Adrenal gland (tissue), 12 donors: ENCODE measurements around the gene RMI2. TPM values are rescaled to one million over a fixed set of nuclear protein-coding genes. Genes with fewer than 3 reads are reported as not detected.
A peak's percentile ranks its signal among the peaks of the same experiment; 100 is the strongest.

Source experiments
- DNase-seq, 7 donors: peaks; one replicate each; pipeline ENCODE4 v3.0.0-alpha.2; 2019 to 2020
- H3K27ac ChIP-seq, 5 donors: fragments of 200-600 bp; sonication (generic) in 4 of 5; 1 replicate in 3 of 5; 2 replicates in 2 of 5; pipeline versions ENCODE4 v1.5.1 to v1.8.0; 2016 to 2020; ENCODE audit warnings: mild to moderate bottlenecking in 1 of 5
- H3K27me3 ChIP-seq: fragments of 200-600 bp; 2 replicates; pipeline ENCODE4 v1.8.0; 2021
- H3K36me3 ChIP-seq, 2 donors: fragments of 200-600 bp; replicated peaks in 1 of 2; 1 replicate in 1 of 2; 2 replicates in 1 of 2; pipeline versions ENCODE4 v1.5.1 to v1.8.0; 2018 to 2022
- H3K4me1 ChIP-seq, 2 donors: fragments of 200-600 bp; replicated peaks in 1 of 2; 1 replicate in 1 of 2; 2 replicates in 1 of 2; pipeline versions ENCODE4 v1.5.1 to v1.8.0; 2018 to 2021
- H3K4me3 ChIP-seq, 4 donors: fragments of 200-600 bp; sonication (generic) in 3 of 4; one replicate each; pipeline ENCODE4 v1.5.1; 2016 to 2018
- H3K9me3 ChIP-seq, 3 donors: fragments of 200-600 bp; sonication (generic) in 1 of 3; replicated peaks in 1 of 3; 1 replicate in 2 of 3; 2 replicates in 1 of 3; pipeline versions ENCODE4 v1.5.1 to v1.8.0; 2016 to 2021
- CTCF ChIP-seq, 6 experiments: fragments of 450-650 bp in 4 of 6; fragments of 200-600 bp in 2 of 6; sonication (generic) in 1 of 6; IDR thresholded peaks; 1 replicate in 5 of 6; 2 replicates in 1 of 6; pipeline versions ENCODE4 v1.5.1 to v1.8.0; 2016 to 2021; ENCODE audit warnings: antibody characterized with exemption in 6 of 6, mild to moderate bottlenecking in 2 of 6, moderate library complexity in 1 of 6
- POLR2A ChIP-seq, 2 donors: fragments of 450-650 bp; IDR thresholded peaks; one replicate each; pipeline ENCODE4 v1.6.1; 2017; ENCODE audit warnings: antibody characterized with exemption in 2 of 2, mild to moderate bottlenecking in 2 of 2, moderate library complexity in 1 of 2
- WGBS, 4 donors: extraction: QIAGEN DNeasy Blood & Tissue Kit in 2 of 4; methylation state at CpG; one replicate each; pipeline versions ENCODE4 v1.1.5 to v1.1.7; 2013 to 2017; 5-methylcytosine and 5-hydroxymethylcytosine counted together
- intact Hi-C, 2 donors: fragments of 100-400 bp; cut with DNase I; formaldehyde crosslinking; loops; one replicate each; pipeline versions ENCODE4 v1.14.1 to v1.15.0; 2022 to 2023
- polyA plus RNA-seq, 3 donors: library from polyadenylated mRNA; stranded (reverse); fragments of 200-250 nt in 2 of 3; fragments of 350-450 nt in 1 of 3; fragmentation: Illumina TruSeq in 1 of 3; extraction: RNeasy Lipid Tissue Mini Kit (QIAGEN cat#74804) in 1 of 3; gene quantifications; one replicate each; pipeline ENCODE4 v1.2.3, GENCODE V29; 2013 to 2014
- total RNA-seq, 9 donors: library from RNA; depleted of rRNA in 4 of 9; stranded (reverse); fragments of >200 nt in 4 of 9; fragments of 120-200 nt in 1 of 9; fragmentation: NEBNext Ultra II Directional in 1 of 9; extraction: Animal tissue kit (Norgen Biotek cat#: 25700) in 1 of 9; gene quantifications; one replicate each; pipeline versions ENCODE4 v1.1.0 to v1.2.4, GENCODE V29; 2013 to 2023
- donor health status: healthy with polysubstance abuse.
- donor health status: Bipolar disorder and iron deficiency.
- donor health status: DM: yes; HTN: yes; CAD: no.
- donor health status: DM: no; HTN: no; CAD: no.
- donor health status: DM: no; HTN: no; CAD: no.
- donor health status: DM: yes; HTN: yes; CAD: no.

RMI2 gene
- total and polyA plus RNA-seq, 12 donors, result 0.56 to 21.1 (median 1.2) TPM; not detected in 2

GRCh38 chr16:11308493-11309283 lies 36.6 kb upstream of the RMI2 start:
- Histone ChIP-seq H3K36me3 (no peaks in the 10 kb centered on the region), H3K27me3 (no peaks in the 10 kb centered on the region), H3K4me3 (no peak overlapping the region), H3K9me3 (no peaks in the 10 kb centered on the region), H3K27ac (no peak overlapping the region), H3K4me1 (peaks cover 0 to 6% of the 10 kb centered on the region in 2 donors)
- DNase-seq, result no peak
- WGBS, 4 donors, result 71 to 87% (median 78%) methylated on average over 1 to 15 of the region's 15 CpGs
- intact Hi-C loops, result no loop called here
- TF ChIP-seq POLR2A (IDR thresholded peaks at IDR 0.05) (no peak), CTCF (IDR thresholded peaks at IDR 0.05) (no peak)

GRCh38 chr16:11309895-11310633 lies 35.2 kb upstream of the RMI2 start:
- Histone ChIP-seq H3K4me1 (peaks cover 0 to 6% of the 10 kb centered on the region in 2 donors), H3K27ac (no peak overlapping the region), H3K9me3 (no peaks in the 10 kb centered on the region), H3K4me3 (no peak overlapping the region), H3K36me3 (no peaks in the 10 kb centered on the region), H3K27me3 (no peaks in the 10 kb centered on the region)
- intact Hi-C loops, result no loop called here
- TF ChIP-seq CTCF (IDR thresholded peaks at IDR 0.05), result no peak
- DNase-seq, result peak in 1 of 7 donors; percentile 49
- WGBS, 4 donors, result 44 to 51% (median 49%) methylated on average over 9 of the region's 9 CpGs

- H3K9me3 ChIP-seq, result no peaks in the 10 kb centered on the region
- no peak overlapping the region for H3K4me3 ChIP-seq
- peaks cover 0 to 6% of the 10 kb centered on the region in 2 donors for H3K4me1 ChIP-seq
- no peaks in the 10 kb centered on the region for H3K27me3 ChIP-seq
- intact Hi-C loops, result no loop called here
- H3K27ac ChIP-seq, result no peak overlapping the region
- DNase-seq, result no peak
- TF ChIP-seq CTCF (IDR thresholded peaks at IDR 0.05), result no peak
- no peak for TF ChIP-seq POLR2A (IDR thresholded peaks at IDR 0.05)
- H3K36me3 ChIP-seq, result no peaks in the 10 kb centered on the region
- 86 to 91% (median 88%) methylated on average over 3 of the region's 3 CpGs for WGBS, 4 donors
Measured at GRCh38 chr16:11310634-11310977, 34.7 kb upstream of the RMI2 start.

- Histone ChIP-seq H3K4me1 (peaks cover 0 to 6% of the 10 kb centered on the region in 2 donors), H3K4me3 (no peak overlapping the region), H3K27me3 (no peaks in the 10 kb centered on the region), H3K36me3 (no peaks in the 10 kb centered on the region), H3K27ac (no peak overlapping the region), H3K9me3 (no peaks in the 10 kb centered on the region)
- WGBS, 4 donors, result 57 to 70% (median 66%) methylated on average over 10 of the region's 10 CpGs
- intact Hi-C loops, result no loop called here
- TF ChIP-seq POLR2A (IDR thresholded peaks at IDR 0.05), result no peak
- TF ChIP-seq CTCF (IDR thresholded peaks at IDR 0.05), result no peak
- DNase-seq, result no peak
Measured at GRCh38 chr16:11310997-11311561, 34.2 kb upstream of the RMI2 start.
